Central memory CD8-positive, alpha-beta T cell (primary cell): ENCODE measurements around the gene MYO10.

Experiments used
- ATAC-seq: fragments of 150-1000 bp; cut with Tn5 transposase; replicated peaks from 2 replicates; pipeline ENCODE4 v1.10.0; 2022; ENCODE audit warnings: mild to moderate bottlenecking, moderate FRiP score, moderate number of reproducible peaks; ENCODE audit not compliant: poor library complexity, severe bottlenecking; ENCODE audit errors: extremely low read depth
- DNase-seq, 2 donors: peaks; one replicate each; pipeline ENCODE4 v3.0.0; 2021; ENCODE audit warnings: low spot score in 2 of 2
- H3K27ac Mint-ChIP-seq: one replicate; pipeline ENCODE4 v1.8.0; 2022; ENCODE audit warnings: low read depth, mild to moderate bottlenecking, moderate library complexity, mixed read lengths
- H3K27me3 Mint-ChIP-seq: one replicate; pipeline ENCODE4 v1.8.0; 2022; ENCODE audit warnings: mixed read lengths
- H3K36me3 Mint-ChIP-seq: one replicate; pipeline ENCODE4 v1.8.0; 2022; ENCODE audit warnings: mild to moderate bottlenecking, moderate library complexity, mixed read lengths; ENCODE audit not compliant: insufficient read depth
- H3K4me1 Mint-ChIP-seq: one replicate; pipeline ENCODE4 v1.8.0; 2022; ENCODE audit warnings: mixed read lengths
- H3K4me3 Mint-ChIP-seq: one replicate; pipeline ENCODE4 v1.8.0; 2022; ENCODE audit warnings: mild to moderate bottlenecking, moderate library complexity, mixed read lengths
- H3K9me3 Mint-ChIP-seq: one replicate; pipeline ENCODE4 v1.8.0; 2022; ENCODE audit warnings: mixed read lengths

The MYO10 gene

GRCh38 chr5:16806711-16807546 lies 129.2 kb downstream of the MYO10 start:
- Mint-ChIP-seq H3K4me1 (no peaks in the 10 kb centered on the region), H3K36me3 (no peaks in the 10 kb centered on the region), H3K4me3 (no peak overlapping the region), H3K9me3 (peaks cover 6% of the 10 kb centered on the region), H3K27ac (no peak overlapping the region), H3K27me3 (no peaks in the 10 kb centered on the region)
- ATAC-seq (no peak), DNase-seq (no peak)

- Mint-ChIP-seq H3K4me3 (no peak overlapping the region), H3K27me3 (no peaks in the 10 kb centered on the region), H3K4me1 (no peaks in the 10 kb centered on the region), H3K27ac (no peak overlapping the region), H3K36me3 (no peaks in the 10 kb centered on the region), H3K9me3 (peaks cover 6% of the 10 kb centered on the region)
- no peak for DNase-seq
- ATAC-seq = no peak
Measured at GRCh38 chr5:16805486-16805885, 130.6 kb downstream of the MYO10 start.

- no peak overlapping the region for H3K27ac Mint-ChIP-seq
- no peak for DNase-seq
- no peaks in the 10 kb centered on the region for H3K4me1 Mint-ChIP-seq
- no peak overlapping the region for H3K4me3 Mint-ChIP-seq
- ATAC-seq = no peak
- H3K9me3 Mint-ChIP-seq = peaks cover 6% of the 10 kb centered on the region
- H3K27me3 Mint-ChIP-seq = no peaks in the 10 kb centered on the region
- no peaks in the 10 kb centered on the region for H3K36me3 Mint-ChIP-seq
Measured at GRCh38 chr5:16803831-16804230, 132.3 kb downstream of the MYO10 start.

- no peaks in the 10 kb centered on the region for H3K9me3 Mint-ChIP-seq
- no peaks in the 10 kb centered on the region for H3K4me1 Mint-ChIP-seq
- H3K27me3 Mint-ChIP-seq = no peaks in the 10 kb centered on the region
- H3K36me3 Mint-ChIP-seq = no peaks in the 10 kb centered on the region
- no peak overlapping the region for H3K4me3 Mint-ChIP-seq
- H3K27ac Mint-ChIP-seq = no peak overlapping the region
- DNase-seq (no peak), ATAC-seq (no peak)
Measured at GRCh38 chr5:16800477-16800876, 135.6 kb downstream of the MYO10 start.

GRCh38 chr5:16799796-16800195 lies 136.3 kb downstream of the MYO10 start:
- Mint-ChIP-seq H3K4me1 (no peaks in the 10 kb centered on the region), H3K27me3 (no peaks in the 10 kb centered on the region), H3K36me3 (no peaks in the 10 kb centered on the region), H3K27ac (no peak overlapping the region), H3K9me3 (no peaks in the 10 kb centered on the region), H3K4me3 (no peak overlapping the region)
- no peak for ATAC-seq
- DNase-seq = no peak

- ATAC-seq (no peak), DNase-seq (no peak)
- Mint-ChIP-seq H3K27me3 (no peaks in the 10 kb centered on the region), H3K4me3 (no peak overlapping the region), H3K9me3 (no peaks in the 10 kb centered on the region), H3K4me1 (no peaks in the 10 kb centered on the region), H3K27ac (no peak overlapping the region), H3K36me3 (no peaks in the 10 kb centered on the region)
Measured at GRCh38 chr5:16797951-16798350, 138.1 kb downstream of the MYO10 start.

GRCh38 chr5:16794269-16794913 lies 141.7 kb downstream of the MYO10 start:
- H3K27ac Mint-ChIP-seq = no peak overlapping the region
- no peaks in the 10 kb centered on the region for H3K27me3 Mint-ChIP-seq
- H3K4me1 Mint-ChIP-seq = peaks cover 6% of the 10 kb centered on the region
- DNase-seq = no peak
- H3K9me3 Mint-ChIP-seq = no peaks in the 10 kb centered on the region
- no peak overlapping the region for H3K4me3 Mint-ChIP-seq
- H3K36me3 Mint-ChIP-seq = peaks cover 2% of the 10 kb centered on the region
- no peak for ATAC-seq

- H3K36me3 Mint-ChIP-seq = peaks cover 2% of the 10 kb centered on the region
- no peak for ATAC-seq
- H3K27ac Mint-ChIP-seq = no peak overlapping the region
- peaks cover 6% of the 10 kb centered on the region for H3K4me1 Mint-ChIP-seq
- H3K9me3 Mint-ChIP-seq = no peaks in the 10 kb centered on the region
- H3K4me3 Mint-ChIP-seq = no peak overlapping the region
- no peak for DNase-seq
- no peaks in the 10 kb centered on the region for H3K27me3 Mint-ChIP-seq
Measured at GRCh38 chr5:16792598-16793275, 143.4 kb downstream of the MYO10 start.

GRCh38 chr5:16791904-16792597 lies 144.0 kb downstream of the MYO10 start:
- Mint-ChIP-seq H3K27me3 (no peaks in the 10 kb centered on the region), H3K4me3 (no peak overlapping the region), H3K36me3 (peaks cover 2% of the 10 kb centered on the region), H3K27ac (no peak overlapping the region), H3K4me1 (peaks cover 6% of the 10 kb centered on the region), H3K9me3 (no peaks in the 10 kb centered on the region)
- no peak for DNase-seq
- no peak for ATAC-seq

GRCh38 chr5:16791036-16791705 lies 144.9 kb downstream of the MYO10 start:
- Mint-ChIP-seq H3K9me3 (no peaks in the 10 kb centered on the region), H3K4me3 (no peak overlapping the region)
- ATAC-seq = no peak

GRCh38 chr5:16788957-16789356 lies 147.1 kb downstream of the MYO10 start:
- peaks cover 6% of the 10 kb centered on the region for H3K4me1 Mint-ChIP-seq
- no peaks in the 10 kb centered on the region for H3K9me3 Mint-ChIP-seq
- peaks cover 2% of the 10 kb centered on the region for H3K36me3 Mint-ChIP-seq
- H3K27ac Mint-ChIP-seq = no peak overlapping the region
- no peak for ATAC-seq
- peaks cover 16% of the 10 kb centered on the region for H3K27me3 Mint-ChIP-seq
- DNase-seq = no peak
- H3K4me3 Mint-ChIP-seq = no peak overlapping the region

More at GRCh38 chr5:16791036-16791705, 144.9 kb downstream of the MYO10 start:
- Mint-ChIP-seq H3K4me1 (peaks cover 6% of the 10 kb centered on the region), H3K27me3 (no peaks in the 10 kb centered on the region), H3K36me3 (peaks cover 2% of the 10 kb centered on the region), H3K27ac (no peak overlapping the region)
- no peak for DNase-seq

- H3K36me3 Mint-ChIP-seq = peaks cover 2% of the 10 kb centered on the region
- no peaks in the 10 kb centered on the region for H3K9me3 Mint-ChIP-seq
- no peak overlapping the region for H3K27ac Mint-ChIP-seq
- H3K27me3 Mint-ChIP-seq = peaks cover 22% of the 10 kb centered on the region
- H3K4me3 Mint-ChIP-seq = no peak overlapping the region
- no peak for DNase-seq
- peaks cover 6% of the 10 kb centered on the region for H3K4me1 Mint-ChIP-seq
- ATAC-seq = no peak
Measured at GRCh38 chr5:16787278-16787677, 148.8 kb downstream of the MYO10 start.
